Breast epithelium (tissue), 3 donors: ENCODE data around the gene STK32A.

Source experiments
- POLR2A ChIP-seq: fragments of 450-650 bp; IDR thresholded peaks from one replicate; pipeline ENCODE4 v1.6.1; 2016; ENCODE audit warnings: antibody characterized with exemption, mild to moderate bottlenecking, moderate library complexity
- POLR2AphosphoS5 ChIP-seq, 3 donors: sonication (generic); formaldehyde crosslinking; IDR thresholded peaks; one replicate each; pipeline ENCODE4 v1.6.1; 2017; ENCODE audit warnings: antibody characterized with exemption in 3 of 3
- TF ChIP-seq, protein P1 (sequence below), 3 donors: fragments of 450-650 bp; IDR thresholded peaks; one replicate each; pipeline ENCODE4 v1.5.1; 2016 to 2017; ENCODE audit warnings: antibody characterized with exemption in 3 of 3, mild to moderate bottlenecking in 3 of 3, moderate library complexity in 3 of 3

DNA sequence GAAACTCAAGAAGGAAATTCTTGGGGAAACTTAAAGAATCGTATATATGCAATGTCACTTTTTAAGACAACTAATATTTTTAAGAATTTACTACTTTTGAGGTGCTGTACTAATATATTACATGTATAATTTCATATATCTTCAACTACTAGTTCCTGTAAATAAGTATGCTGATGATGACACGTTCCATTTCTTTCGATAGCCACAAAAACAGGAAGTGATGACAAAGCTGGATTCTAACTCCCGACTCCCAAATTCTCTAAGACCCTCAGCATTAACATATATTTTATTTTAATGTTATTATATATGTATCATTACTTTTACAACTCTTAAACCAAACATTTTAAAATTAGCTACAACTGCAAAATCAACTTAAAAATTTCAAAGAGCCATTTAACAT is 74.8 kb downstream of the STK32A start:
- TF ChIP-seq POLR2A (no peak), POLR2AphosphoS5 (IDR thresholded peaks at IDR 0.05) (no peak)
- TF ChIP-seq, protein P1, sequence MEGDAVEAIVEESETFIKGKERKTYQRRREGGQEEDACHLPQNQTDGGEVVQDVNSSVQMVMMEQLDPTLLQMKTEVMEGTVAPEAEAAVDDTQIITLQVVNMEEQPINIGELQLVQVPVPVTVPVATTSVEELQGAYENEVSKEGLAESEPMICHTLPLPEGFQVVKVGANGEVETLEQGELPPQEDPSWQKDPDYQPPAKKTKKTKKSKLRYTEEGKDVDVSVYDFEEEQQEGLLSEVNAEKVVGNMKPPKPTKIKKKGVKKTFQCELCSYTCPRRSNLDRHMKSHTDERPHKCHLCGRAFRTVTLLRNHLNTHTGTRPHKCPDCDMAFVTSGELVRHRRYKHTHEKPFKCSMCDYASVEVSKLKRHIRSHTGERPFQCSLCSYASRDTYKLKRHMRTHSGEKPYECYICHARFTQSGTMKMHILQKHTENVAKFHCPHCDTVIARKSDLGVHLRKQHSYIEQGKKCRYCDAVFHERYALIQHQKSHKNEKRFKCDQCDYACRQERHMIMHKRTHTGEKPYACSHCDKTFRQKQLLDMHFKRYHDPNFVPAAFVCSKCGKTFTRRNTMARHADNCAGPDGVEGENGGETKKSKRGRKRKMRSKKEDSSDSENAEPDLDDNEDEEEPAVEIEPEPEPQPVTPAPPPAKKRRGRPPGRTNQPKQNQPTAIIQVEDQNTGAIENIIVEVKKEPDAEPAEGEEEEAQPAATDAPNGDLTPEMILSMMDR (IDR thresholded peaks at IDR 0.05): no peak
